Loucy (cell line): ENCODE data around the gene USP5.

Source experiments
- EZH2phosphoT487 ChIP-seq: fragments of 200-600 bp; IDR thresholded peaks from 2 replicates; pipeline ENCODE4 v1.6.1; 2018; ENCODE audit warnings: antibody characterized with exemption, mild to moderate bottlenecking, moderate library complexity, borderline replicate concordance
- TF ChIP-seq, protein P1 (sequence below): fragments of 200-600 bp; sonication (generic); conservative IDR thresholded peaks from 2 replicates; pipeline ENCODE4 v1.5.1; 2014; ENCODE audit warnings: mild to moderate bottlenecking, antibody characterized with exemption, low read length

DNA sequence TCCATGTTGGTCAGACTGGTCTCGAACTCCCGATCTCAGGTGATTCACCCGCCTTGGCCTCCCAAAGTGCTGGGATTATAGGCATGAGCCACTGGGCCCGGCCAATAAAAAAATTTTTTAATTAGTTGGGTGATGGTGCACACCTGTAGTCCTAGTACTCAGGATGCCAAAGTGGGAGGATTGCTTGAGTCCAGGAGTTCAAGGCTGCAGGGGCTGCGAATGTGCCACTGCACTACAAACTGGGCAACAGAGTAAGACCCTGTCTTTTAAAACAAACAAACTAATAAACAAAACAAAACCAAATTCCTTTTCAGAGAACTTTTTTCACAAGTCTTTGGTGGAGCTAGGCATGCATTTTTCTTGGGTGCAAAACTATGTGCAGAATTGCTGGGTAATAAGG lies 31.3 kb downstream of the USP5 start:
- TF ChIP-seq, protein P1, sequence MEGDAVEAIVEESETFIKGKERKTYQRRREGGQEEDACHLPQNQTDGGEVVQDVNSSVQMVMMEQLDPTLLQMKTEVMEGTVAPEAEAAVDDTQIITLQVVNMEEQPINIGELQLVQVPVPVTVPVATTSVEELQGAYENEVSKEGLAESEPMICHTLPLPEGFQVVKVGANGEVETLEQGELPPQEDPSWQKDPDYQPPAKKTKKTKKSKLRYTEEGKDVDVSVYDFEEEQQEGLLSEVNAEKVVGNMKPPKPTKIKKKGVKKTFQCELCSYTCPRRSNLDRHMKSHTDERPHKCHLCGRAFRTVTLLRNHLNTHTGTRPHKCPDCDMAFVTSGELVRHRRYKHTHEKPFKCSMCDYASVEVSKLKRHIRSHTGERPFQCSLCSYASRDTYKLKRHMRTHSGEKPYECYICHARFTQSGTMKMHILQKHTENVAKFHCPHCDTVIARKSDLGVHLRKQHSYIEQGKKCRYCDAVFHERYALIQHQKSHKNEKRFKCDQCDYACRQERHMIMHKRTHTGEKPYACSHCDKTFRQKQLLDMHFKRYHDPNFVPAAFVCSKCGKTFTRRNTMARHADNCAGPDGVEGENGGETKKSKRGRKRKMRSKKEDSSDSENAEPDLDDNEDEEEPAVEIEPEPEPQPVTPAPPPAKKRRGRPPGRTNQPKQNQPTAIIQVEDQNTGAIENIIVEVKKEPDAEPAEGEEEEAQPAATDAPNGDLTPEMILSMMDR: no peak
- no peak for TF ChIP-seq EZH2phosphoT487
